Raji (cell line): Measurements from ENCODE around the gene DNALI1.

ENCODE experiments used
- POLR2A ChIP-seq: IDR thresholded peaks from 2 replicates; pipeline ENCODE4 v1.6.1; 2011; ENCODE audit warnings: low read depth, low read length, control low read depth; ENCODE audit not compliant: insufficient read depth

DNALI1 gene

GRCh38 chr1:37557402-37557801 lies 662 bp downstream of the DNALI1 start:
- no peak for TF ChIP-seq POLR2A

- no peak for TF ChIP-seq POLR2A
Observed at GRCh38 chr1:37558411-37558810, 1.7 kb downstream of the DNALI1 start.

DNA sequence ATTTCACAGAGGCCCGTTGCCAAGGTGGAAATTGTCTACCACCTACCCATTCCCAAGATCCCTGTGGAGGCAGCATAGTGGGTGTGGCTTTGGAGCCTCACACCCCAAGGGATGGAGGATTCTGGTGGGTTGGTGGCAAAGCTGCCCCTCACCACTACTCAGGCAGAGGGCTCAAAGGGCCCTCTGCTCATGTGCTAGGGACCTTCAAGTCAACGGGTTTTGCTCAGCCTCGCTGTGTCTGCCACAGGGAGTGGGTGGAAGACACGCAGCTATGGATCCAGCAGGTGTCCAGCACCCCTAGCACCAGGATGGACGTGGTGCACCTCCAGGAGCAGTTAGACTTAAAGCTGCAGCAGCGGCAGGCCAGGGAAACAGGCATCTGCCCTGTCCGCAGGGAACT lies 2.3 kb downstream of the DNALI1 start:
- no peak for TF ChIP-seq POLR2A

DNA sequence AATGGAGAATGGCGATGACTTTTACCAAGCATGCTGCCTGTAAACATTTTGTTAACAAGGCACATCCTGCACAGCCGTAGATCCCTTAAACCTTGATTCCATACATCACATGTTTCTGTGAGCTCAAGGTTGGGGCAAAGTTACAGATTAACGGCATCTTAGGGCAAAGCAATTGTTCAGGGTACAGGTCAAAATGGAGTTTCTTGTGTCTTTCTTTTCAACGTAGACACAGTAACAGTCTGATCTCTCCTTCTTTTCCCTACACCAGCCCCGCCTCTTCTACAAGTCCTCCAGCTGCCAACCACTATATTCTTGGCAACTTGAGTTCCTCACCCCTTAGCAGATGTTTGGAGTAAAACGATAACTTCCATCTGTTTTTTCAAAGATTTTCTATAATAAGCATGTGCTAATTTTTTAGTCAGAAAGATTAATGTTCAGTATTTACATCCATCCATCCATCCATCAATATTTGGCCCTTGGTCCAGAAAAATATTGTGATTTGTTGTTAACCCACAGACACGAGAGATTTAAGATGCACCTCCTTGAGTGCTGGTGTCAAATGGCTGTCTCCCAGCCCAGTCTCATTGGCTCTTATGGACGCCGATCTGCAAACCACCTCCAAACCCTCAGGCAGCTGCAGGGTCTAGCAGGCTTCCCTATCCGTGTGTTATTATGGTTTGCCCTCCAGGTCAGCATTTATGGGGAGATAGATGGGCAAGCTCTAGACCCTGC lies 3.8 kb downstream of the DNALI1 start:
- TF ChIP-seq POLR2A: no peak

DNA sequence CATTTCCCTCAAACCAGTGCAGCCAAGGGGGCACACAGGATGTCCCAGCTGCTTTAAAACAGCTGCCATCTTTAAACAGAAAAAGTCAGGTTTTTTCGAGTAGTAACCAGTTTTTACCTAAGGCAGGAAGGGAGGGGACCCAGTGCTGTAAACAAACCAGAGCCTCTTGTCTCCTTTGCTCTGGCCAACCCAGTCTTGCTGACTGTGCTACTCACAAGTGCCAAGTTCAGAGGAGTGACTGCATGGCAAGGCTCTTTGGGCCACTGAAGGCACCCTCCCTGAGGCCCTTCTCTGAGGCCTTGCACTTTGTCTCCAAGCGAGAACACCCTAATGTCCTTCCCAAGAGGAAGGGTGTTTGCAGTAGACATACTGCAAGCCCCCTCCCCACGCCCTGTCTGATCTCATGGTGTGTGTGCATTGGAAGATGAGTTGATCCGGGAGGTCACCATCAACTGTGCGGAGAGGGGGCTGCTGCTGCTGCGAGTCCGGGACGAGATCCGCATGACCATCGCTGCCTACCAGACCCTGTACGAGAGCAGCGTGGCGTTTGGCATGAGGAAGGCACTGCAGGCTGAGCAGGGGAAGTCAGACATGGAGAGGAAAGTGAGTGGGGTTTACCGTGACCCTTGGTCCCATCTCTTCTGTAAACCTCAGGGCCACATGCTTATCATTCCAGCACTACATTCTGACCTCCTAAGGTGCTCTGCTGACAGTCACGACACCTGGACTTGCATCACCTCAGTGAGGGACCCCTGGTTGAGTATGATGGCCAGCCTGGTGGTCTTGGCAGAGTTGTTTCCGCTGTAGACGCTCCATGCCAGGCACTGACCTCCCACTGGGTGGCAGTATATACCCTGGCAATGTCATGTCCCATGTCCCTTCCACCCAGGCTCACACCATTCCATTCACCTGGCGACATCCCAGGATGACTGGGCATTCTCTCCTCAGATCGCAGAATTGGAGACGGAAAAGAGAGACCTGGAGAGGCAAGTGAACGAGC lies 4.7 kb downstream of the DNALI1 start:
- TF ChIP-seq POLR2A: no peak

- no peak for TF ChIP-seq POLR2A
Observed at GRCh38 chr1:37562984-37563383, 6.2 kb downstream of the DNALI1 start.

GRCh38 chr1:37564892-37565291 lies 8.2 kb downstream of the DNALI1 start:
- TF ChIP-seq POLR2A: no peak

DNA sequence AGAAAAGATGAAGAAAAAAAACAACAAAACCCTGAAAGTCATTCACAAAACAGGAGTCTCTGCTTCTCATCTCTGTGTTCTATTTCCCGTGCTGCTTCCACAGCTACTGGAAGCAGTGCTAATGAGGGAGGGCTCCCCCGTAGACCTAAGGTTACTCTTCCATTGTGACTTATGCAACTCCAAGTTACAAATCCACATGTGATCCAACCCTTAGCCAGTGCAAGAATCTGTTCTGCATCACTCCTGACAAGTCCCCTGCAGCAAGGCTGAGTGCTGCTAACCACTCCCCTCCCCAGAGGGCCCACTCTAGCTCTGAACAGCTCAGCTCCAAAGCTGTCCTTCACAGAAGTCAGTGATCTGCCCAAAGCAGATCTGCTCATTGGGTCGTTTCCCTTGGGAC lies 10.3 kb downstream of the DNALI1 start:
- TF ChIP-seq POLR2A: no peak

- TF ChIP-seq POLR2A: no peak
Observed at GRCh38 chr1:37570528-37571334, 14.0 kb downstream of the DNALI1 start.

- TF ChIP-seq POLR2A: no peak
Observed at GRCh38 chr1:37574834-37575480, 18.2 kb downstream of the DNALI1 start.

GRCh38 chr1:37575692-37576091 lies 19.0 kb downstream of the DNALI1 start:
- no peak for TF ChIP-seq POLR2A

DNA sequence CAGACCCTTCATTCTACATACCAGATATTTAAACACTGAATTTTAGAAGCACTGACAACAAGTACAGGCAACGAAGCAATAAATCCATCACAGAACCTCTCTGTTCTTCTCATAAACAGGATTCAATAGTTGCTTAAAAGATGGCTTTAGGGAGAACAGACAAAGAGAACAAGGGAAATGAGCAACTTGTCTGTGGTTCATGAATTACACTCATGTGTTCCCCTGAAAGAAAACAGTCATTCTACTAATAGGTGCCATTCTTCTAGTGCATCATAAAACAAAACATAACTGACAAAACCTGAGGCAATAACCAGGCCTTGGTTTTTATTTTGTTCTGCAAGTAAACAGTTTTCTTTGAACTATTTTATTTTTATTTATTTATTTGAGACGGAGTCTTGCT lies 32.2 kb downstream of the DNALI1 start:
- TF ChIP-seq POLR2A: no peak

- TF ChIP-seq POLR2A: no peak
Observed at GRCh38 chr1:37593726-37594125, 37.0 kb downstream of the DNALI1 start.

GRCh38 chr1:37595440-37596181 lies 38.9 kb downstream of the DNALI1 start, which contains the start of gene GNL2:
Gene GNL2, minus strand, starts transcription at chr1:37595937. Its CDS starts 115 bp downstream, at chr1:37595822.
- TF ChIP-seq POLR2A: peak; percentile 98

DNA sequence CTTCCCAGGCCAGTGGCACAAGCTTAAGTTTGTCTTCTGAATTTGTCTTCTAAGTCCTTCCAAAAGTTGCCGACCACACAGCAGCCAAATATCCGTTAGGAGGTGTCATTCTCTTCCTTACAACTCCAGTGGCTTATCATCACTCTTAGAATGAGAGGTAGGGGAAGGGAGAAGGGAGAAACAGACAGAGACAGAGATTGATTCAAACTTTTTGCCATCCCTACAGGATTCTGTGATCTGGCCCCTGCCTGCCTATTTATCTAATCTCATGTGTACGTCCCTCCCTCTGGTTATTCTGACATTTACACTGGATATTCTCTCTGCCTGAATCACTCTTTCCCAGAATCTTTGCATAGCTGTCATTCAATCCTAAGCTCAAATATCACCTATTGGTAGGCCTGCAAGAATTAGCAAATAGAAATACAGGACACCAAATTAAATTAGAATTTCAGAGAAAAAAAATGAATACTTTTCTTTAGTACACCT lies 39.5 kb downstream of the DNALI1 start:
- TF ChIP-seq POLR2A: no peak
